ENCODE results near the gene SNAP23. TPM values are rescaled to one million over a fixed set of nuclear protein-coding genes. Genes with fewer than 3 reads are reported as not detected.

The SNAP23 gene
- total RNA-seq, 4 donors from 2014 or later = 19.9 to 102 (median 70.7) TPM

- Histone ChIP-seq H3K36me3 (no peaks in the 10 kb centered on the region), H3K4me3 (no peak overlapping the region), H3K9me3 (no peaks in the 10 kb centered on the region), H3K27ac (peak overlapping the region; percentile 61 to 75 (median 70)), H3K4me1 (peaks cover 10 to 66% (median 38%) of the 10 kb centered on the region in 4 donors), H3K27me3 (no peaks in the 10 kb centered on the region)
- TF ChIP-seq POLR2AphosphoS5 (IDR thresholded peaks at IDR 0.05) = no peak
- no peak for TF ChIP-seq EP300 (IDR thresholded peaks at IDR 0.05; ENCODE audit: low read depth)
- no peak for TF ChIP-seq CTCF (IDR thresholded peaks at IDR 0.05)
- TF ChIP-seq POLR2A (IDR thresholded peaks at IDR 0.05) = no peak
- WGBS, 2 donors (ENCODE audit: low coverage in 1 of 2) = 68 to 100% methylated on average over 1 to 6 of the region's 6 CpGs
- in situ Hi-C loops (cut with MboI; ENCODE audit: low pct_ligation_motif_present in 1 of 4, low pct_unique_long_range_greater_than_20kb in 1 of 4, low sequenced_read_pairs in 3 of 4) = no loop called here
- no peak for DNase-seq
- intact Hi-C loops (cut with DNase I; ENCODE audit: low total_unique reads) = no loop called here
These were observed 3.0 kb downstream of the SNAP23 start for GRCh38 chr15:42498212-42499068.

- WGBS, 2 donors (ENCODE audit: low coverage in 1 of 2) = 81 to 82% methylated on average over 4 to 12 of the region's 12 CpGs
- H3K9me3 ChIP-seq = no peaks in the 10 kb centered on the region
- no peak overlapping the region for H3K4me3 ChIP-seq
- peaks cover 6 to 55% (median 32%) of the 10 kb centered on the region in 4 donors for H3K4me1 ChIP-seq
- intact Hi-C loops (cut with DNase I; ENCODE audit: low total_unique reads) (no loop called here), in situ Hi-C loops (cut with MboI; ENCODE audit: low pct_ligation_motif_present in 1 of 4, low pct_unique_long_range_greater_than_20kb in 1 of 4, low sequenced_read_pairs in 3 of 4) (no loop called here)
- no peak for DNase-seq
- H3K27ac ChIP-seq = peak overlapping the region; percentile 61 to 75 (median 70)
- H3K36me3 ChIP-seq = no peaks in the 10 kb centered on the region
- no peaks in the 10 kb centered on the region for H3K27me3 ChIP-seq
- TF ChIP-seq CTCF (IDR thresholded peaks at IDR 0.05) (no peak), POLR2A (IDR thresholded peaks at IDR 0.05) (no peak), POLR2AphosphoS5 (IDR thresholded peaks at IDR 0.05) (no peak), EP300 (IDR thresholded peaks at IDR 0.05; ENCODE audit: low read depth) (no peak)
These were observed 4.6 kb downstream of the SNAP23 start for GRCh38 chr15:42499858-42500609.

- no peak overlapping the region for H3K4me3 ChIP-seq
- peaks cover 6 to 44% (median 28%) of the 10 kb centered on the region in 4 donors for H3K4me1 ChIP-seq
- H3K27ac ChIP-seq = no peak overlapping the region
- no peaks in the 10 kb centered on the region for H3K36me3 ChIP-seq
- no peaks in the 10 kb centered on the region for H3K9me3 ChIP-seq
- intact Hi-C loops (cut with DNase I; ENCODE audit: low total_unique reads) = no loop called here
- in situ Hi-C loops (cut with MboI; ENCODE audit: low pct_ligation_motif_present in 1 of 4, low pct_unique_long_range_greater_than_20kb in 1 of 4, low sequenced_read_pairs in 3 of 4) = no loop called here
- TF ChIP-seq POLR2A (IDR thresholded peaks at IDR 0.05) (no peak), POLR2AphosphoS5 (IDR thresholded peaks at IDR 0.05) (no peak), EP300 (IDR thresholded peaks at IDR 0.05; ENCODE audit: low read depth) (no peak), CTCF (IDR thresholded peaks at IDR 0.05) (no peak)
- WGBS, 2 donors (ENCODE audit: low coverage in 1 of 2) = 84 to 93% methylated on average over 3 to 4 of the region's 4 CpGs
- no peaks in the 10 kb centered on the region for H3K27me3 ChIP-seq
- DNase-seq = no peak
These were observed 7.0 kb downstream of the SNAP23 start for GRCh38 chr15:42502477-42502876.

- H3K27ac ChIP-seq = no peak overlapping the region
These were observed 8.4 kb downstream of the SNAP23 start for GRCh38 chr15:42503825-42504224.

More at GRCh38 chr15:42503825-42504224, 8.4 kb downstream of the SNAP23 start:
- Histone ChIP-seq H3K4me3 (no peak overlapping the region), H3K4me1 (peaks cover 6 to 31% (median 27%) of the 10 kb centered on the region in 4 donors), H3K9me3 (no peaks in the 10 kb centered on the region), H3K27me3 (no peaks in the 10 kb centered on the region), H3K36me3 (no peaks in the 10 kb centered on the region)
- in situ Hi-C loops (cut with MboI; ENCODE audit: low pct_ligation_motif_present in 1 of 4, low pct_unique_long_range_greater_than_20kb in 1 of 4, low sequenced_read_pairs in 3 of 4) = no loop called here
- WGBS, 2 donors (ENCODE audit: low coverage in 1 of 2) = 65 to 90% methylated on average over 1 of the region's 1 CpG
- TF ChIP-seq POLR2AphosphoS5 (IDR thresholded peaks at IDR 0.05) = no peak
- TF ChIP-seq EP300 (IDR thresholded peaks at IDR 0.05; ENCODE audit: low read depth) = no peak
- no peak for TF ChIP-seq CTCF (IDR thresholded peaks at IDR 0.05)
- TF ChIP-seq POLR2A (IDR thresholded peaks at IDR 0.05) = no peak
- intact Hi-C loops (cut with DNase I; ENCODE audit: low total_unique reads) = no loop called here
- no peak for DNase-seq

Data from transverse colon (tissue), 4 donors.